Naive B cell (primary cell): ENCODE measurements around the gene CLTCL1. TPM values are rescaled to one million over a fixed set of nuclear protein-coding genes. Genes with fewer than 3 reads are reported as not detected.
A peak's percentile ranks its signal among the peaks of the same experiment; 100 is the strongest.
"Not testable (repeated sequence)": the region's sequence is repeated elsewhere in the genome, so short reads cannot be mapped to it uniquely, and the experiment has no call there.

Experiments used
- ATAC-seq, 2 donors: fragments of 150-1000 bp; cut with Tn5 transposase; 2 replicates each; pipeline ENCODE4 v1.10.0; 2021; ENCODE audit warnings: low read depth in 2 of 2, mild to moderate bottlenecking in 2 of 2, moderate library complexity in 2 of 2
- DNase-seq: peaks from one replicate; pipeline ENCODE4 v3.0.0; 2022
- H3K27ac Mint-ChIP-seq, 6 donors: one replicate each; pipeline ENCODE4 v1.8.0; 2020 to 2022; ENCODE audit warnings: mild to moderate bottlenecking in 6 of 6, mixed read lengths in 6 of 6, moderate library complexity in 5 of 6, inconsistent platforms in 2 of 6
- H3K27me3 Mint-ChIP-seq, 3 donors: one replicate each; pipeline ENCODE4 v1.8.0; 2021 to 2022; ENCODE audit warnings: mixed read lengths in 3 of 3, mild to moderate bottlenecking in 1 of 3
- H3K36me3 Mint-ChIP-seq, 2 donors: one replicate each; pipeline ENCODE4 v1.8.0; 2020 to 2022; ENCODE audit warnings: mixed read lengths in 2 of 2, inconsistent platforms in 1 of 2, mild to moderate bottlenecking in 1 of 2
- H3K4me1 Mint-ChIP-seq, 3 donors: one replicate each; pipeline ENCODE4 v1.8.0; 2020 to 2022; ENCODE audit warnings: mixed read lengths in 3 of 3, inconsistent platforms in 1 of 3, mild to moderate bottlenecking in 1 of 3, moderate library complexity in 1 of 3
- H3K4me3 Mint-ChIP-seq, 8 donors: one replicate each; pipeline ENCODE4 v1.8.0; 2020 to 2022; ENCODE audit warnings: mild to moderate bottlenecking in 8 of 8, mixed read lengths in 8 of 8, moderate library complexity in 8 of 8, inconsistent platforms in 2 of 8
- H3K9me3 Mint-ChIP-seq, 7 donors: one replicate each; pipeline ENCODE4 v1.8.0; 2020 to 2022; ENCODE audit warnings: mixed read lengths in 7 of 7, mild to moderate bottlenecking in 5 of 7, inconsistent platforms in 2 of 7, moderate library complexity in 1 of 7
- polyA plus RNA-seq, 6 donors: library from polyadenylated mRNA; unstranded; fragments of 300-500 nt; fragmentation: Illumina TruSeq; gene quantifications; one replicate each; pipeline ENCODE4 v1.2.3, GENCODE V29; 2021; ENCODE audit warnings: low read depth in 6 of 6

The CLTCL1 gene
- polyA plus RNA-seq, 6 donors from 2014 or later = 0.17 to 1.7 (median 0.80) TPM; not detected in 1

DNA sequence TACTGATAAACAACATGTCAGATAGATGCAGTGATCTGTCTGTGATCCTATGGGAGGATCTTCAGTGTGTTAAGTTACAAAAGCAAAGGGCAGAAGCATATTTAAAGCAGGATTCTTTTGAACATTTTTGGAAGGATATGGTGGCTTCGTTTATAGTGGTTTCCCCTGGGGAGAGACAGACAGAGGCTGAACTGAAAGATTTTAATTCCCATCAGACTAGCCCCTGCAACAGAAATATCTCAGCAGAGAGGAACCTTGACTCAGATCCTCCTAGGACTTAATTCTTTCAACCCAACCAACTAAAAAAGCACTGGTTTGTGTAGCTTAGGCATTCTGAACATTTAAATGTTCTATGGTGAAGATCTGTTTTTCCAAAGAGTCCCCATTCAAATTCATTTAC, 5.7 kb downstream of the CLTCL1 start:
- no peaks in the 10 kb centered on the region for H3K36me3 Mint-ChIP-seq
- H3K4me1 Mint-ChIP-seq = peaks cover 4 to 6% (median 6%) of the 10 kb centered on the region in 3 donors
- no peak for ATAC-seq
- no peak for DNase-seq
- H3K4me3 Mint-ChIP-seq = no peak overlapping the region
- peaks cover 3 to 17% (median 4%) of the 10 kb centered on the region in 3 donors for H3K27me3 Mint-ChIP-seq
- H3K27ac Mint-ChIP-seq = no peak overlapping the region
- H3K9me3 Mint-ChIP-seq = no peaks in the 10 kb centered on the region

DNA sequence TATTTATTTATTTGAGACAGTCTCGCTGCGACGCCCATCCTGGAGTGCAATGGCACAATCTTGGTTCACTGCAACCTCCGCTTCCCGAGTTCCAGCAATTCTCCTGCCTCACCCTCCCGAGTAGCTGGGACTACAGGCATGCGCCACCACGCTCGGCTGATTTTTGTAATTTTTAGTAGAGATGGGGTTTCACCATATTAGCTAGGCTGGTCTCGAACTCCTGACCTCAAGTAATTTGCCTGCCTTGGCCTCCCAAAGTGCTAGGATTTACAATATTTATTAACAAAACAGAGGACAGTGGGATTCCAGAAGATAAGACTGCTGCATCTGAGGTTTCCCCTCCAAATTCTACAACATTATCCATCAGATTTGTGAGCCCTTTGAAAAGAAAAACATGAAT, 12.4 kb downstream of the CLTCL1 start:
- not testable (repeated sequence) for ATAC-seq, H3K36me3 Mint-ChIP-seq, H3K9me3 Mint-ChIP-seq, H3K4me3 Mint-ChIP-seq, DNase-seq, H3K4me1 Mint-ChIP-seq, H3K27me3 Mint-ChIP-seq
- peak overlapping the region in 1 of 6 donors; percentile 26 for H3K27ac Mint-ChIP-seq

- no peak for ATAC-seq
- H3K9me3 Mint-ChIP-seq = no peaks in the 10 kb centered on the region
- no peak for DNase-seq
- H3K4me3 Mint-ChIP-seq = no peak overlapping the region
- no peaks in the 10 kb centered on the region for H3K4me1 Mint-ChIP-seq
- H3K36me3 Mint-ChIP-seq = no peaks in the 10 kb centered on the region
- H3K27me3 Mint-ChIP-seq = no peaks in the 10 kb centered on the region
- H3K27ac Mint-ChIP-seq = peak overlapping the region in 1 of 6 donors; percentile 42
These were observed 13.7 kb downstream of the CLTCL1 start for GRCh38 chr22:19277785-19278184.

DNA sequence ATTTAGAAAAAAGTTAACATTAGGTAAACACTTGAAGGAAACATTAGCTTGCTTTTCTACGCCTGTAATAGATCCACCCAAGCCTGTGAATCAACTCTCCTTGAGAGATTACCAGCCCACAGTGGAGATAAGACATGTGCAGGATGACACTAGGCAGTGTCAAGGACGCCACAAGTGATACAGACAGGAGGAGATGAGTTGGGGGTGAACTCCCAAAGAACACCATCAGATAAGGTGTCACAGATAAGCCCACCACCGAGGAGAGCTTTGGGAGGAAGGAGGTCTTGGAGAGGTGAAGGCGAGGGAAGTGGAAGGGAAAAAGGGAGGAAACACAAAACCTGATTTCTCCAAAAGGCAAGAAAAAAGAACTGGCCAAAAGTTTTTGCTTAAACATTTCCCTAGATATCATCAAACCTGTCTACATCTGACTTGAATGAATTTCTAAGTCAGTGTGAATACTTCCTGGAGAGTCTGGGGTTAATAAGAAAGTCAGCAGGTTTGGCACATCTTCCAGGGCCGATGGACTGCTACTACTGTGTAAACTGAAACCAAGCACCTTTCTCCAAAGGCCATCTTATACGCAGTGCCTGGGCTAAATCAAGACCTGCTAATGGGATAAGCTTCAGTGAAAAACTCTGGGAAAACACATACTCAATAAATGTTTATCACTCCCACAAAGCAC, 15.5 kb downstream of the CLTCL1 start:
- Mint-ChIP-seq H3K36me3 (no peaks in the 10 kb centered on the region), H3K27ac (peak overlapping the region in 1 of 6 donors; percentile 24), H3K27me3 (no peaks in the 10 kb centered on the region), H3K9me3 (no peaks in the 10 kb centered on the region), H3K4me3 (no peak overlapping the region), H3K4me1 (no peaks in the 10 kb centered on the region)
- DNase-seq (no peak), ATAC-seq (no peak)

DNA sequence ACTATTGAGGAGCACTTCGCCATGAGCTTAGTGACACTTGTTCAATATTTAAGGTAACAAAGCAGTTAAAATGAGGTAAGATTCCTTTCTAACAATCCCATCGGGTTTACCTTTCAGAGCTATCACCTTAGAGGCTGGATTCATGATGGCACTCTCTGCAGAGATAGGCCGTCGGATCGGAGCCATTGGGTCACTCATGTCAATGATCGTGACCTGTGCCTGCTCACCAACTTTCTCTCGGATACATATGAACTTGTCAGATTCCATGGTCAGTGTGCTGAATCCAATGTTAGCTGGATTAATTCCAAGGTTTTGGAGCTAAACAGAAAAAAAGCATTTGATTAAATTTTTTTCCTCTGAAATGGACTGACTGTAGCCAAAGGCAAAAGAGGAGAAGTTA, 16.0 kb downstream of the CLTCL1 start:
- Mint-ChIP-seq H3K36me3 (no peaks in the 10 kb centered on the region), H3K27me3 (no peaks in the 10 kb centered on the region)

DNA sequence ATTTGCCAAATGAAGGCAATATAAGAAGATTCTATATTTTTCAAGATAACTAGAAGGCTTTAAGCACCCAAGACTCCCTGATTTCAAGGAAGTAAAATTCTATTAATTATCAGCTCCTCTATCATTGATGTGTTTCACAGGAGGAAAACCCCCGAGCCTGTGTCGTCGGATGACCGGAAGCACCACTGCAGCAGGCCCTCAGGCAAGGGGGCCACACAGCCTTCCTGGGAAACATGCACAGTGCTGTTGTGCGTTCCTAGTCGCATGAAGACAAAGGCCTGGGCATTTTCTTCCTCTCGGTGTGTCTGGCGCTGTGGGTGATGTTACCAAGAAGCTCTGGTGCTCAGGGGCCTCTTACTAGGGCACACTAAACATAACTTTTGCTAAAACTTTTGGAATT, 16.4 kb downstream of the CLTCL1 start:
- Mint-ChIP-seq H3K27ac (no peak overlapping the region), H3K4me3 (no peak overlapping the region), H3K9me3 (no peaks in the 10 kb centered on the region), H3K27me3 (no peaks in the 10 kb centered on the region), H3K4me1 (no peaks in the 10 kb centered on the region), H3K36me3 (no peaks in the 10 kb centered on the region)
- ATAC-seq (no peak), DNase-seq (no peak)

More for the DNA sequence above, 16.0 kb downstream of the CLTCL1 start:
- ATAC-seq (no peak), DNase-seq (no peak)
- no peaks in the 10 kb centered on the region for H3K4me1 Mint-ChIP-seq
- no peak overlapping the region for H3K4me3 Mint-ChIP-seq
- H3K9me3 Mint-ChIP-seq = no peaks in the 10 kb centered on the region
- no peak overlapping the region for H3K27ac Mint-ChIP-seq

- no peak overlapping the region for H3K4me3 Mint-ChIP-seq
- H3K4me1 Mint-ChIP-seq = no peaks in the 10 kb centered on the region
- ATAC-seq = no peak
- no peak for DNase-seq
- H3K36me3 Mint-ChIP-seq = no peaks in the 10 kb centered on the region
- H3K27ac Mint-ChIP-seq = peak overlapping the region in 1 of 6 donors; percentile 77
- peaks cover 0 to 7% (median 4%) of the 10 kb centered on the region in 7 donors for H3K9me3 Mint-ChIP-seq
- no peaks in the 10 kb centered on the region for H3K27me3 Mint-ChIP-seq
These were observed 19.5 kb downstream of the CLTCL1 start for GRCh38 chr22:19271856-19272535.

GRCh38 chr22:19271273-19271855, 20.2 kb downstream of the CLTCL1 start:
- no peak overlapping the region for H3K4me3 Mint-ChIP-seq
- H3K4me1 Mint-ChIP-seq = no peaks in the 10 kb centered on the region
- H3K27me3 Mint-ChIP-seq = no peaks in the 10 kb centered on the region
- DNase-seq = no peak
- H3K36me3 Mint-ChIP-seq = peaks cover 4 to 5% of the 10 kb centered on the region in 2 donors
- no peak for ATAC-seq
- peak overlapping the region in 1 of 6 donors; percentile 67 for H3K27ac Mint-ChIP-seq
- H3K9me3 Mint-ChIP-seq = peaks cover 0 to 12% (median 9%) of the 10 kb centered on the region in 7 donors

GRCh38 chr22:19270873-19271272, 20.6 kb downstream of the CLTCL1 start:
- H3K9me3 Mint-ChIP-seq = peaks cover 0 to 17% (median 14%) of the 10 kb centered on the region in 7 donors
- peaks cover 9 to 10% of the 10 kb centered on the region in 2 donors for H3K36me3 Mint-ChIP-seq
- H3K4me3 Mint-ChIP-seq = no peak overlapping the region
- H3K27ac Mint-ChIP-seq = no peak overlapping the region
- DNase-seq (no peak), ATAC-seq (peak in 1 of 2 donors; percentile 36)
- H3K27me3 Mint-ChIP-seq = no peaks in the 10 kb centered on the region
- H3K4me1 Mint-ChIP-seq = no peaks in the 10 kb centered on the region

DNA sequence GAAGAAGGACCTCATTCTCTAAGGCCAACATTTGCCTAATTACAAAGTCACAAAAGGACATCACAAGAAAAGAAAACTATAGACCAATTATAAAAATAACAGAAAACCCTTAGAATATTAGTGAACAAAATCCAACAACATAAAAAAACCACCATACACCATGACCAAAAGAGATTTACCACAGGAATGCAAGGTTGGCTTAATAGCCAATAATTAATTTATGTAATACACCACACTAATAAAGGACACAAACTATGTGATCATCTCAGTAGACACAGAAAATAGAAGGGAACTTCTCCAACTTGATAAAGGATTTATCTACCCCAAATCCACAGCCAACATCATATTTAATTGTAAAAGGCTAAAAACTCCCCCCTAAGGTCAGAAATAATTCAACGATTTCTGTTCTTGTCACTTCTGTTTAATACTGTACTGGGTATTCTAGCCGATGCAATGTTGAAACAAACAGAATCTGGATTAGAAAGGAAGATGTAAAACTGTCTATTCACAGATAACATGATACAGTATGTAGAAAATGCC, 24.9 kb downstream of the CLTCL1 start:
- ATAC-seq (no peak), DNase-seq (no peak)
- Mint-ChIP-seq H3K36me3 (peaks cover 11 to 12% of the 10 kb centered on the region in 2 donors), H3K4me3 (no peak overlapping the region), H3K4me1 (no peaks in the 10 kb centered on the region), H3K27me3 (no peaks in the 10 kb centered on the region), H3K9me3 (peaks cover 0 to 25% (median 19%) of the 10 kb centered on the region in 7 donors), H3K27ac (no peak overlapping the region)

GRCh38 chr22:19265779-19266178, 25.7 kb downstream of the CLTCL1 start:
- Mint-ChIP-seq H3K4me3 (no peak overlapping the region), H3K27me3 (no peaks in the 10 kb centered on the region), H3K36me3 (peaks cover 11 to 12% of the 10 kb centered on the region in 2 donors), H3K4me1 (no peaks in the 10 kb centered on the region), H3K9me3 (peaks cover 0 to 25% (median 19%) of the 10 kb centered on the region in 7 donors), H3K27ac (no peak overlapping the region)
- ATAC-seq = no peak
- DNase-seq = no peak

- Mint-ChIP-seq H3K27ac (no peak overlapping the region), H3K27me3 (no peaks in the 10 kb centered on the region), H3K36me3 (peaks cover under 1 to 2% of the 10 kb centered on the region in 2 donors), H3K4me3 (no peak overlapping the region), H3K9me3 (peaks cover 0 to 8% (median 4%) of the 10 kb centered on the region in 7 donors), H3K4me1 (peaks cover 7 to 11% (median 9%) of the 10 kb centered on the region in 3 donors)
- DNase-seq (no peak), ATAC-seq (no peak)
These were observed 30.7 kb downstream of the CLTCL1 start for GRCh38 chr22:19260804-19261203.

GRCh38 chr22:19260194-19260593, 31.3 kb downstream of the CLTCL1 start:
- H3K27me3 Mint-ChIP-seq = no peaks in the 10 kb centered on the region
- ATAC-seq (no peak), DNase-seq (no peak)
- H3K4me3 Mint-ChIP-seq = no peak overlapping the region
- peak overlapping the region in 3 of 6 donors; percentile 5 to 44 (median 16) for H3K27ac Mint-ChIP-seq
- H3K36me3 Mint-ChIP-seq = no peaks in the 10 kb centered on the region
- H3K4me1 Mint-ChIP-seq = peaks cover 7 to 11% (median 9%) of the 10 kb centered on the region in 3 donors
- H3K9me3 Mint-ChIP-seq = peaks cover 0 to 6% (median under 1%) of the 10 kb centered on the region in 7 donors

DNA sequence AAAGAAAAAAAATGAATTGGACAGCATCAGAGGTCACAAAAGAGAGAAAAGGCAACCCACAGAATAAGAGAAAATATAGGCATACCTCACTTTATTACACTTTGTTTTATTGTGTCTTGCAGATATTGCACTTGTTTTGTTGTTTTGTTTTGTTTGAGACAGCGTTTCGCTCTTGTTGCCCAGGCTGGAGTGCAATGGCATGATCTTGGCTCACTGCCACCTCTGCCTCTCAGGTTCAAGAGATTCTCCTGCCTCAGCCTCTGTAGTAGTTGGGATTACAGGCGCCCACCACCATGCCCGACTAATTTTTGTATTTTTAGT, 32.6 kb downstream of the CLTCL1 start:
- not testable (repeated sequence) for H3K27me3 Mint-ChIP-seq, DNase-seq, H3K9me3 Mint-ChIP-seq, H3K27ac Mint-ChIP-seq, H3K36me3 Mint-ChIP-seq, H3K4me3 Mint-ChIP-seq, ATAC-seq
- H3K4me1 Mint-ChIP-seq = peaks cover 7 to 11% (median 9%) of the 10 kb centered on the region in 3 donors
